Upper lobe of right lung (tissue), 1 donor: ENCODE data around the gene NABP1. TPM values are rescaled to one million over a fixed set of nuclear protein-coding genes. Genes with fewer than 3 reads are reported as not detected.

Source experiments
- ATAC-seq: fragments of 200-7000 bp; cut with Tn5 transposase; one replicate; pipeline ENCODE4 v1.9.1; 2020; ENCODE audit warnings: mild to moderate bottlenecking, moderate library complexity
- DNase-seq: peaks from one replicate; pipeline ENCODE4 v3.0.0-alpha.2; 2020
- H3K27ac ChIP-seq: fragments of 200-600 bp; one replicate; pipeline ENCODE4 v1.8.0; 2022
- H3K27me3 ChIP-seq: fragments of 200-600 bp; one replicate; pipeline ENCODE4 v1.8.0; 2022; ENCODE audit warnings: mild to moderate bottlenecking
- H3K36me3 ChIP-seq: fragments of 200-600 bp; one replicate; pipeline ENCODE4 v1.8.0; 2022
- H3K4me1 ChIP-seq: fragments of 200-600 bp; one replicate; pipeline ENCODE4 v1.8.0; 2022
- H3K4me3 ChIP-seq: fragments of 200-600 bp; one replicate; pipeline ENCODE4 v1.8.0; 2022; ENCODE audit warnings: mild to moderate bottlenecking
- H3K9me3 ChIP-seq: fragments of 200-600 bp; one replicate; pipeline ENCODE4 v1.8.0; 2022
- intact Hi-C: fragments of 100-400 bp; cut with DNase I; formaldehyde crosslinking; loops from one replicate; pipeline ENCODE4 v1.11.0; 2022
- total RNA-seq: library from RNA; stranded (reverse); fragmentation: NEBNext Ultra II Directional; extraction: Animal tissue kit (Norgen Biotek cat#: 25700); gene quantifications from one replicate; pipeline ENCODE4 v1.2.1, GENCODE V29; 2021
- TF ChIP-seq, protein P1 (sequence below): fragments of 200-600 bp; IDR thresholded peaks from one replicate; pipeline ENCODE4 v1.8.0; 2022; ENCODE audit warnings: antibody characterized with exemption
- donor health status: DM: no; HTN: yes; CAD: no; lungs with severe emphysema.

The NABP1 gene
- total RNA-seq, 1 donor from 2014 or later: 50.2 TPM

- no peak overlapping the region for H3K4me3 ChIP-seq
- DNase-seq (no peak), ATAC-seq (no peak)
- H3K4me1 ChIP-seq: peaks cover 8% of the 10 kb centered on the region
- intact Hi-C loops: no loop called here
- H3K27me3 ChIP-seq: no peaks in the 10 kb centered on the region
- no peaks in the 10 kb centered on the region for H3K36me3 ChIP-seq
- no peak overlapping the region for H3K27ac ChIP-seq
- no peaks in the 10 kb centered on the region for H3K9me3 ChIP-seq
- TF ChIP-seq, protein P1, sequence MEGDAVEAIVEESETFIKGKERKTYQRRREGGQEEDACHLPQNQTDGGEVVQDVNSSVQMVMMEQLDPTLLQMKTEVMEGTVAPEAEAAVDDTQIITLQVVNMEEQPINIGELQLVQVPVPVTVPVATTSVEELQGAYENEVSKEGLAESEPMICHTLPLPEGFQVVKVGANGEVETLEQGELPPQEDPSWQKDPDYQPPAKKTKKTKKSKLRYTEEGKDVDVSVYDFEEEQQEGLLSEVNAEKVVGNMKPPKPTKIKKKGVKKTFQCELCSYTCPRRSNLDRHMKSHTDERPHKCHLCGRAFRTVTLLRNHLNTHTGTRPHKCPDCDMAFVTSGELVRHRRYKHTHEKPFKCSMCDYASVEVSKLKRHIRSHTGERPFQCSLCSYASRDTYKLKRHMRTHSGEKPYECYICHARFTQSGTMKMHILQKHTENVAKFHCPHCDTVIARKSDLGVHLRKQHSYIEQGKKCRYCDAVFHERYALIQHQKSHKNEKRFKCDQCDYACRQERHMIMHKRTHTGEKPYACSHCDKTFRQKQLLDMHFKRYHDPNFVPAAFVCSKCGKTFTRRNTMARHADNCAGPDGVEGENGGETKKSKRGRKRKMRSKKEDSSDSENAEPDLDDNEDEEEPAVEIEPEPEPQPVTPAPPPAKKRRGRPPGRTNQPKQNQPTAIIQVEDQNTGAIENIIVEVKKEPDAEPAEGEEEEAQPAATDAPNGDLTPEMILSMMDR: no peak
These were observed 7.1 kb upstream of the NABP1 start for GRCh38 chr2:191670787-191671186.

DNA sequence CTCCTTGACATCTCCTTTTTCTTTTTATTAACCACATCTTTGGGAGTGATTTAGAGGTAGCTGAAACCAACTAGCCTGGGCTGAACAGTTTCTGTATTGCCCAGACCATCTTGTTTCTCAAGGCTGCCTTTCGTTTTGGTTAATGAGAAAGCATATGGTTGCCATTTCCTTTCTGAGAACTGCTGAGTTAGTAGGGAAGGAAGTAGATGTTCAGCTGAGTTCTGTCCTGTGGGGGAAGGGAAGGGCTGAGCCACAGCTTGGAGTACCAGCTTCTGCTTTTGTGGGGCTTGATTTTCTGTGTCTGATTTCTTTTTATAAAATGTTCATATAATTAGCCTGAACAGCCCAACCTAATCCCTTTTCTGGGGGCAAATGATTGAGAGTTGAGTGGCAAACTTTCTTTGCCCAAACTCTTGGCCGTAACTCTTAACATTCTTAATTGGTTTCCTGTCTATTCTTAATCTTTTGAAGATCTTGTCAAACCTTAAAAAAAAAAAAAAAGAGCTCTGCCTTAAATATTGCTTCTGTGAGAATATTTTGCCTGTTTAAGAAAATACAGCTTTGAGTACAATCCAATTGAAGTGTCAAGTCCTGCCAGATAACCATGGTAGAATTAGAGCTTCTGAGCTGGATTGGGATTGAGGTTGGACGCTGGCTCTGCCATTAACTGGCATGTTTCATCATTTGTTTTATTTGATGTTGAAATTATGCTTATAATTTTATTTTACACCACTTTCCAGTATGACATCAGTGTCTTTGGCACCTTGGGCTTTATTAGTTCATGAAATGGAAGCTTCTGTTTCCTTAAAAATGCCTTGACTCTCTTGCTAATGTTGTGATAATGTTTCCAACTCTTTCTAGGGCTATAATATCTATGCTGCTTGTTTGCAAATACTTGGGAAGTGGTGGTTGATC is 1.9 kb upstream of the NABP1 start:
- Histone ChIP-seq H3K27me3 (no peaks in the 10 kb centered on the region), H3K4me1 (peaks cover 25% of the 10 kb centered on the region), H3K36me3 (no peaks in the 10 kb centered on the region), H3K4me3 (peak overlapping the region; percentile 80), H3K27ac (peak overlapping the region; percentile 98), H3K9me3 (no peaks in the 10 kb centered on the region)
- intact Hi-C loops: loop anchor here (5.0 kb wide), 1 partner anchor 104 kb away; no protein-coding TSS in a partner anchor
- TF ChIP-seq, protein P1: no peak
- peak; percentile 20 for ATAC-seq
- DNase-seq: peak; percentile 64

DNA sequence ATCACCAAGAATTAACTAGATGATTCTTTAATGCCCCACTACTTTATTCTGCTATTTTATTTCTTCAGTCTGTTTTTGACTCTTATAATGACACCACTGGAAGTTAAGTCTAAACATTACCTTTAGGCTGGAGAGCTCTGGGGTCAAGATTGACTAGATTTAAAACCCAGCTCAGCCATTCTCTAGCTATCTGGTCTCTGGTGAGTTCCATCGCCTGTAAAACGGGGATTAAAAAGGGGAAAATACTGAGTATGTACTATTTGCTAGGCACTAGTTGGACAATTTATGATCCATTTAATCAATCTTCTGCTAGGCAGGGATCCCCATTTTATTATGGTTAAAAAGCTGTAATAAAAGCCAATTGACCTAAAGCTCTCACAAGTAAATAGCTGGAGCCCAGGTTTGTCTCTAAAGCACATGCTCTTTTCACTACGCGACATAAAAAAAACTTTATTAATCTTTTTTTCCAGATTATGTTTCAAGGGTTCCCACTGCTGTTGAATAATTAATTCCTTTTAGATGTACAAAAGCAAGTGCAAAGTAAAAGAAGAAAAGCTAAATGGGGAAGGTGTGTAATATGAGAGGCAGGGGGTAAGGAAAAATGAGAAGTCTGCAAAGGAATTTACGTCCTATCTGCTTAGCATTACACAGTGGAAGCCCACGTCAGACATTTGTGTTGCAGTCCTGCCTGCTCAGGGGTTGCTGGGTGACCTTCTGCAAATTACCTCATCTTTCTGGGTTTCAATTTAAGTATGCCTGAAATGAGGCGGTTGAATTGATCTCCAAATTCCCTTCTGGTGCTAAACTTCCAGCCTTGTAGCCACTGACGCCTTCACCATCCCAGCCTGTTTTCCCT is 918 bp upstream of the NABP1 start:
- TF ChIP-seq, protein P1: no peak
- Histone ChIP-seq H3K4me1 (peaks cover 33% of the 10 kb centered on the region), H3K27me3 (no peaks in the 10 kb centered on the region), H3K4me3 (peak overlapping the region; percentile 80), H3K36me3 (peaks cover 3% of the 10 kb centered on the region), H3K27ac (peak overlapping the region; percentile 98), H3K9me3 (no peaks in the 10 kb centered on the region)
- intact Hi-C loops: loop anchor here (5.0 kb wide), 1 partner anchor 105 kb away; no protein-coding TSS in a partner anchor
- ATAC-seq (peak; percentile 38), DNase-seq (no peak)

DNA sequence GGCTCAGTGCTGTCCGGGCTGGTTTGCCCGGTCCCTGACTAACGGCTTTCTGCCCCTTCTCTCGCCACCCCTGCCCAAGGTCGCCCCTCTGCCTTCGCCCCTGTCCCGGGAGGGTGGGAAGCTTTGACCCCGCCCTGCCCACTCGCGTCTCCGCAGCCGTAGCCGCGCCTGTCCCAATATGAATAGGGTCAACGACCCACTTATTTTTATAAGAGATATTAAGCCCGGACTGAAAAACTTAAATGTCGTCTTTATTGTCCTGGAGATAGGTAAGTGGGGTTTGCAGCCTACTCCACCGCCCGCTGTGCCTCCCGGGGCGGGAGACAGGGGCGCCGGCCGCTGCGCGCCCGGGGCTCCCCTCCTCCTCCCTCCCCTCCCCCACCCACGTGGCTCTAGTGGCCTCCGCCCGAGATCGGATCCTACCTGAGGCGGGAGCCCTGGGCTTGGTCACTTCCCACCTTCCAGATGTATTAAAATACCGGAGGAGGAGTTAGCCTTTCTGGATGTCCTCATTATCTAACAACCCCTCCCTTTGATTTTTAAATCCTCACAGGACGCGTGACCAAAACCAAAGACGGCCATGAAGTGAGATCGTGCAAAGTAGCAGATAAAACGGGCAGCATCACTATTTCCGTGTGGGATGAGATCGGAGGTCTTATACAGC is 633 bp downstream of the NABP1 start:
- Histone ChIP-seq H3K36me3 (peaks cover 18% of the 10 kb centered on the region), H3K27ac (peak overlapping the region; percentile 98), H3K4me3 (peak overlapping the region; percentile 80), H3K4me1 (peaks cover 38% of the 10 kb centered on the region), H3K9me3 (no peaks in the 10 kb centered on the region), H3K27me3 (no peaks in the 10 kb centered on the region)
- ATAC-seq: peak; percentile 47
- intact Hi-C loops: loop anchor here (5.0 kb wide), 1 partner anchor 106 kb away; no protein-coding TSS in a partner anchor
- TF ChIP-seq, protein P1: no peak
- DNase-seq: peak; percentile 86
